ENCODE results near the gene KLHL21.

GRCh38 chr1:6614929-6615785, 12.5 kb upstream of the KLHL21 start:
- TF ChIP-seq SUZ12 (IDR thresholded peaks at IDR 0.05) (no peak), SP1 (IDR thresholded peaks at IDR 0.05) (no peak), ELF4 (IDR thresholded peaks at IDR 0.05) (no peak), CTBP1 (IDR thresholded peaks at IDR 0.05; ENCODE audit: borderline replicate concordance) (no peak), ARNT (IDR thresholded peaks at IDR 0.05) (no peak), FOXM1 (IDR thresholded peaks at IDR 0.05; ENCODE audit: borderline replicate concordance) (no peak), LEF1 (IDR thresholded peaks at IDR 0.05; ENCODE audit: borderline replicate concordance) (no peak), ZNF384 (IDR thresholded peaks at IDR 0.05) (no peak), L3MBTL2 (conservative IDR thresholded peaks at IDR 0.05) (no peak), FOXA1 (IDR thresholded peaks at IDR 0.05) (no peak), FOXK2 (IDR thresholded peaks at IDR 0.05) (no peak)

Measured in HEK293T (cell line).